RCC 7860 (cell line): ENCODE results near the gene LRRC26.
"Not testable (repeated sequence)": the region's sequence is repeated elsewhere in the genome, so short reads cannot be mapped to it uniquely, and the experiment has no call there.

Experiments
- DNase-seq: peaks from one replicate; pipeline ENCODE4 v3.0.0-alpha.2; 2015; ENCODE audit warnings: low spot score
- FAIRE-seq: peaks from 2 replicates; lab custom pipeline; 2012; peaks lifted over from hg19 to GRCh38; lab: Jason Lieb, UNC

The LRRC26 gene

GRCh38 chr9:137121927-137122795 lies 47.7 kb downstream of the LRRC26 start:
- not testable (repeated sequence) for DNase-seq, FAIRE-seq
